Vagina (tissue), 2 donors: ENCODE results near the gene CD34. TPM values are rescaled to one million over a fixed set of nuclear protein-coding genes. Genes with fewer than 3 reads are reported as not detected.

Experiments
- DNase-seq, 2 donors: peaks; one replicate each; pipeline ENCODE4 v3.0.0-alpha.2; 2017; ENCODE audit errors: extremely low spot score in 2 of 2
- H3K27ac ChIP-seq: fragments of 200-600 bp; sonication (generic); one replicate; pipeline ENCODE4 v1.5.1; 2019
- H3K27me3 ChIP-seq: fragments of 200-600 bp; sonication (generic); one replicate; pipeline ENCODE4 v1.5.1; 2019
- H3K36me3 ChIP-seq, 2 donors: fragments of 200-600 bp; sonication (generic); one replicate each; pipeline ENCODE4 v1.5.1; 2017 to 2019
- H3K4me1 ChIP-seq: fragments of 200-600 bp; sonication (generic); one replicate; pipeline ENCODE4 v1.5.1; 2019
- H3K4me3 ChIP-seq, 2 donors: fragments of 200-600 bp; sonication (generic); 1 replicate in 1 of 2; 2 replicates in 1 of 2; pipeline ENCODE4 v1.5.1; 2016 to 2019
- H3K9me3 ChIP-seq: fragments of 200-600 bp; sonication (generic); one replicate; pipeline ENCODE4 v1.5.1; 2019
- CTCF ChIP-seq, 3 experiments: fragments of 450-650 bp in 2 of 3; fragments of 200-600 bp in 1 of 3; sonication (generic) in 1 of 3; IDR thresholded peaks; one replicate each; pipeline ENCODE4 v1.5.1; 2017 to 2019; ENCODE audit warnings: antibody characterized with exemption in 3 of 3, mild to moderate bottlenecking in 2 of 3, moderate library complexity in 2 of 3
- POLR2A ChIP-seq, 2 donors: fragments of 450-650 bp; IDR thresholded peaks; one replicate each; pipeline ENCODE4 v1.6.1; 2017; ENCODE audit warnings: antibody characterized with exemption in 2 of 2, mild to moderate bottlenecking in 2 of 2, moderate library complexity in 2 of 2
- POLR2AphosphoS5 ChIP-seq, 2 donors: sonication (generic); formaldehyde crosslinking; IDR thresholded peaks; one replicate each; pipeline ENCODE4 v1.9.0; 2017; ENCODE audit warnings: antibody characterized with exemption in 2 of 2, mild to moderate bottlenecking in 2 of 2, low read depth in 1 of 2; ENCODE audit not compliant: insufficient read depth in 1 of 2
- intact Hi-C: fragments of 100-400 bp; cut with DNase I; formaldehyde crosslinking; loops from one replicate; pipeline ENCODE4 v1.15.1; 2023
- total RNA-seq: library from RNA; depleted of rRNA; stranded (reverse); fragments of >200 nt; gene quantifications from one replicate; pipeline ENCODE4 v1.2.3, GENCODE V29; 2016

CD34 gene
- total RNA-seq, 1 donor from 2014 or later: 57.5 TPM

GRCh38 chr1:207831517-207832327 is 79.2 kb downstream of the CD34 start:
- DNase-seq: no peak
- Histone ChIP-seq H3K9me3 (no peaks in the 10 kb centered on the region), H3K27ac (peak overlapping the region; percentile 71), H3K4me1 (peaks cover 89% of the 10 kb centered on the region), H3K27me3 (no peaks in the 10 kb centered on the region), H3K4me3 (no peak overlapping the region), H3K36me3 (no peaks in the 10 kb centered on the region)
- intact Hi-C loops: no loop called here
- TF ChIP-seq POLR2A (IDR thresholded peaks at IDR 0.05) (no peak), POLR2AphosphoS5 (IDR thresholded peaks at IDR 0.05; ENCODE audit: insufficient read depth in 1 of 2, low read depth in 1 of 2) (no peak), CTCF (IDR thresholded peaks at IDR 0.05) (no peak)

Other genes starting within 250 kb of the CD34 start
- 143 TPM for gene CD46, start 159.1 kb downstream of the CD34 start, total RNA-seq